Activated CD8-positive, alpha-beta memory T cell treated with anti-CD3 and anti-CD28 coated beads, Interleukin-2, amount 50 U/mL, for 1 hour (primary cell): ENCODE results near the gene TTC7B.

Source experiments
- DNase-seq: peaks from one replicate; pipeline ENCODE4 v3.0.0-alpha.2; 2020; ENCODE audit errors: extremely low read depth

TTC7B gene

DNA sequence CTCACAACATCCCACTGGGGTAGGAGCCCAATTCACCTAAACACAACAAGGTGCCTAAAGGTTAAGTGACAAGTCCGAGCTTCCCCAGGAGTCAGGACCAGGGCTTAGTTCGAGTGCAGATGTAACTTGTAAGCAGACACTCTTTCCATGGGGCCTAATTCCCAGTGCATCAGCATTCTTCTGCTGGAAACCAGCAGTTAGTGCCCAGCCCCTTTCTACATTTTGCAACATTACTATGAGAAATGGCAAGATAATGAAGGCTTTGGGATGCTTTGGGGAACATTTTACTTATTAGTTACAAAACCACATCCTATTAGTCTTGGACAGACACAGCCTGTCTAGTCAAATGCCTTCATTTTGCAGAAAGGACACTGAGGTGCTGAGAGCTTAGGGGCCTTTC, 239.6 kb downstream of the TTC7B start:
- DNase-seq, result no peak

DNA sequence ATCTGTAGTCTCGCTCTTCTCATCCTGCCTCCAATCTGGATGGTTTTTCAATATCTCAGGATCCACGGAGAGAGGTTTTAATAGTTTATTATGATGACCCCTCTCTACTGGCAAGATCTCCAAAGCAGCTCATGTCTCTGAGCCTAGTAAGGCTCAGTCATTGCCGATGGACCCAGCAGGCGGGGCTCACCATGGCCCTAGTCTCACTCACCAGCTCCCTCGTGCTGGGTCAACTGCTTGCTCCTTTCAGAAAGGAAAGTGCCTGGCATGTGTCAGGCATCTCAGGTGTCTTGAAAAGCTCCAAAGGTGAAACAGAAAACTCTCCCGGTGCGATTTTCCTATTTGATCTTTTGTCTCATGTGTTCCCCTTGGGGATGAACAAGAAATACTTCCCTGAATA, 240.4 kb downstream of the TTC7B start:
- DNase-seq, result no peak

DNA sequence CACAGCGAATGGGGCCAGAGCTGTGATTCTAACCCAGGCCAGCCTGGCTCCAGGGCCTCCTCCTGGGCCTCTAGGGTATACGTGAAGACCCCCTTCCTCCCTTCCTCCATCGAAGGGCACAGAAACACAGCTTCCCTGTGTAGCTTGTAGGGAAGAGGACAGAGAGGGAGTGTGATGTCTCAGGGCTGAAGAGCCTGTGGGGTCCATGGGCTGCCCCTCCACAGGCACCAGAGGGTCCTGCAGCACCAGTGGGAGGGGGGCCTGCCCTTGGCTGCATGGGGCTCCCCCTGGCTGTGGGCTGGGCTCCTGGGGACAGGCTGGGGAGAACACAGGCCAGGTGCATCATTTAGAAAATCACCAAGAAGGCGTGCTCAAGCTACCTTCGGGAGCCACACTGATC, 240.9 kb downstream of the TTC7B start:
- DNase-seq, result no peak

DNA sequence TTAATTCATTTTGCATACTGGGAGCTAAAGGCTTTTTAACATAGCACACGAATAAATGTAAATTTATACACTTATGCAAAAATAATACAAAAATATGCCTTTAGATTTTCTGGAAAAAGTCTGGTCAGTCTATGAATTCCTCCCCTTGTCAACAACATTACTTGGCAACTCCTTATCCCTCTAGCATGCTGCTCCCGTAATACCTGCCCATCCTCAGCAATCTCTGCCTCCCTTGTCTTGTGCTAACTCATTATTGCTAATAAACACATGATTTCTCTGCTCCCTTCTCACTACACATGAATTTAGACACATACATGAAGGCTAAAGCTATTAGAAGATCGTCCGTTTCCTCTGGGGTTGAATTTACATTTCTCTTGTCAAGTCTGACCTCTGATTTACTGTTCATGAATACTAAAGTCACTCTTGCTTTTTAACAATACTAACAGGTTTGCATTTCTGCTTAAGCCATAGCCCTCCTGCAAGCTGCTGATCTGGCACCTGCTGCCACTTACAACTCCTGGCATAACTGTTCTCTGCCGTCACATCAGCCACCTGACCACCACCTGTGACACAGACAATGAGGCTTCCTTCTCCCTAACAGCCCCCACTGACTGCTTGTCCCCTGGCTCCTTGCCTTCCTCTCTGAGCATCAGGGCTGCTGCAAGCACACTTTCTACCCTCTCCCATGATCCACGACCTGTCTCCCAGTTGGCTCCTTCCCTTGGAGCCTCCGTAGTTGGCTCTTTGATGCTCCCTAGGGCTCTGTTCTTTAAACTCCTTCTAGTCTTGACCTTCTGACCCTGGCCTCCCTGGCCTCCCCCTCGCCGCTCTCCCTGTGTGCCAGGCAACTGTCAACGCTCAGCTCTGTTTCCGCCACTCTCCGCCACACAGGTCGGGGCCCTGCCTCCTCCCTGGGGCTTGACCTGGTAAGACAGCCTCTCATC, 241.8 kb downstream of the TTC7B start:
- no peak for DNase-seq

DNA sequence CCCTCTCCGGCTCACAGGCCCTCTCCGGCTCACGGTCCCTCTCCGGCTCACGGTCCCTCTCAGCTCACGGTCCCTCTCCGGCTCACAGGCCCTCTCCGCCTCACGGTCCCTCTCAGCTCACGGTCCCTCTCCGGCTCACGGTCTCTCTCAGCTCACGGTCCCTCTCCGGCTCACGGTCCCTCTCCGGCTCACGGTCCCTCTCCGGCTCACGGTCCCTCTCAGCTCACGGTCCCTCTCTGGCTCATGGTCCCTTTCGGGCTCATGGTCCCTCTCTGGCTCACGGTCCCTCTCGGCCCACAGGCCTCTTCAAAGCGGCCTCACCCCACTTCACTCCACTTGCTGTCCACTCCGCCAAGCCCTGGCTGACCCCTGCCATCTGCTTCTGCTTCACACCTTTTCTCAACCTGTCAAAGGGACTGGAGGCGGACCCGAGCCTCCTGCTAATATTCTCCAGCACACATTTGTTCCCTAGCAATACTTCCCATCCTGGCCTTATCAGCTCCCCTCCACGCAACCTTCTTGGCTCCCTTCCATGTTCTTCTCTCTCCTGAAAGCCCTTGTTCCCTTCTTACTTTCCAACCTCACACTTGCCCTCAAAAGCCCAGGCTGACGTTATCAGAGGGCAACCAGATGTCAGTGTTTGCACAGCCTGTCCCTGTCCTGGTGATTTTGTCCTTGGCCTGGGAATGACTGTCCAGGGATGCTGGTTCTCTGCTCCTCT, 242.7 kb downstream of the TTC7B start:
- DNase-seq, result no peak

DNA sequence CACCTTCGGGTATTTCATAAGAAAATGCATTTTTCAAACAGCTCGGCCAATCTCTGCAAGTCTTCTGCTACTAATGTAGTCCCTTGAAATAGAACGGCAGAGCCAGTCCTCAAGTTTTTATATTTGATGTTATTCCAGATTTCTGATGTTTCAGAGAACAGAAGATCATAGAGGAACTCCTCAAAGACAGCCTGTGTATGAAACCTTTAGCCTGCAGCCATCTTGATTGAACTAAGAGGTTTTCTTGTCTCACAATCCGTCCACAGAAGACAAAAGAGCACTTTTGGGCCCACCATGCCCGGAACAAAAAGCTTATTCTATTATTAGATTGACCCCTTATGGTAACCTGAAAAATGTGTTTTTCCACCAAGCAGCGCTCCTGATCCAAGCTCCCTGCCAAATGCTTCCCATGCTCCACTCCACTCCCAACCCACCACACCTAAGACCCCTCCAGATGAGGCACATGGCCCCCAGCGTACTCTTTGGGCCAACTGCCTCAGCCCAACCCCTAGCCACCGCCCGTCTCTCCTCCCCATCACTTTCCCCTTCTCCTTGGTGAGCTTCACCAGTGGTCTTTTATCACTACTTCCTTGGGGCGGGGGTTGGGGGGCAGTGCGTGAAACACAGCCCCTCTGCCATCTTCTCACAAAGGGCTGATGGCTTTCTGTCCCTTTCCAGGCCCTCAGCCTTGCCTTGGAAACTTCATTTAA, 243.6 kb downstream of the TTC7B start:
- DNase-seq, result no peak

DNA sequence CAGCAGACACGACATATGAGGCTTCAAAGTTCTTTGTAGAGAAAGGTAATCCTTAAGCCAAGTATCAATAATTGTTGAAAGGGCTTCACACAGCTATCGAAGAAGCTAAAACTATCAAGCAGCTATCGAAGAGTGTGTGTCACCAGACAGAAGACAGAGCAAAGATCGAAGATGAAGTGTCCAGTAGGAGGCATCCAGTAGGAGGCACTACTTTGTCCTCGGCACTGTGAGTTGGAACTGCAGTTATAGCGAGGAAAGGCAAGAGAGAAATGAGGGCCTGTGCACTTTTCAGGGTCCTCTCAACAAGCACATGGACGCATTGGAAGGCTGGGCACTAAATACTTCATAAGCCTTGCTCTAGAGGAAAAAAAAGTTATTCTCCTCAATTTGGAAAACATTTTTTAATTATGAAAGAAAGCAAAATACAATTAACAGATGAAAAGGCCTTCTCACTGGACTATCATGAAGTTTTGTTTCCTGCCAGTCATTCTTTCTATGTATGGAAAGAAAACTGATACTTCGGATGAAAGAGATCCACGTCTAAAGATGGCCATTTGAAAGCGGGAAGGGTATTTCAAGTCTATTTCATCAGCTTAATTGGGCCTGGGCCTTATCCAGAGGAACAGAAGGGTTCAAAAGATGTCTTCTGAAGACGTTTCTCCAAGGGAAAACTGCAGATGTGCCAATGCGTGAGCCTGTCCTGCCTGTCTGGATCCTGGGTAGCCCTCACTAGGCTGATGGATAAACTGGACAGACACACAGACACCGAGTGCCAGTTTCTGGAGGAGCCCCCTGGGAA, 244.9 kb downstream of the TTC7B start:
- no peak for DNase-seq

DNA sequence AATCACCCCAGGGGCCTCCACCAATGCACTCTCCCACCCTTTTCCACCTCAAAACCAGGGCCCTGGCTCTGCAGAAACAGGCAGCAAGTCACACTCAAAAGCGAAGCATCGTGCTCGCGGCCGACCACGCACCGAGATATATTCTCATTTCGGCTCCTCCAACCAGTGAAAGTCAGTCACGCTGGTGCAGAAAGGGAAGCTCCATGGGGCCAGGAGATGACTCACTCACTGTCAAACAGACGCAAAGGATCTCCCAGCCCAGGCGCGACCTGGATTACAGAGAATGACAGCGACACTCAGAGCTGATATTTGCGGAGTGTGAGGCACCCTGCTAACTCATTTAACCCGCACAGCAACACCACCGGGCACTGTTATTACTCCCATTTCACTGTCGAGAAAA, 245.8 kb downstream of the TTC7B start:
- no peak for DNase-seq

DNA sequence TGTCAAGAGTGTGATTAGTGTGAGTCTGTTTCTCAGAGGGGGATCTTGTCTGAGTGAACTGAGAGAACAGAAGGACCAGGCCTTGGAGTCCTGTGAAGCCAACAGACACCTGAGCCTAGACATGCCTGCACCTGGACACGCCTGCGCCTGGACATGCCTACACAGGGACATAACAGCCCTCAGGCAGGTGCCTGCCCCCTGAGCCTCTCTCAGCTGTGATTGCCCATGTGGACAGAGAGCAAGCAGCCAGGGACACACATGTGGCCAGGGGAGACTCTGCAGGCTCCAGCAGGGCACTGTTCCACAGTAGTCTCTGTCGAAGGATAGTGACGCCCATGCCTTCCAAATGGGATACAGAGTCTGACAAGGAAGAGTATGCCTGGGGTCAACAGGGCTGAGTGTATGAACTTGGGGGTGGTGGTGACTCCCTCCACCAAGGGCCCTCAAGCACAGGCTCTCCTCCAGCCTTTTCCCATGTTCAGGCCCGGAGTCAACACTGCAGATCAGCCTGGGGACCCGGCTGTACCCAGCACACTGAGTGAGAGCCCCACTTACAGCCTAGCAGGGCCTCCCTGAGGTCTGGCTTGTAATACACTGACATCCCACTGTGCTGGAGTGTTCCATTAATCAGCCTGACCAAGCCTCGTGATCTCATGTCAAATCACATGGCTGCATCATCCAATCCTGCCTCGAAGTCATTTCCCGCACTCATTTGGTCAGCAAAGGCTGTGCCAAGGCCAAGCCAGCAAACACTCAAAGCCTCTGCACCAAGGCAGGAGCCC, 246.4 kb downstream of the TTC7B start:
- DNase-seq, result no peak

DNA sequence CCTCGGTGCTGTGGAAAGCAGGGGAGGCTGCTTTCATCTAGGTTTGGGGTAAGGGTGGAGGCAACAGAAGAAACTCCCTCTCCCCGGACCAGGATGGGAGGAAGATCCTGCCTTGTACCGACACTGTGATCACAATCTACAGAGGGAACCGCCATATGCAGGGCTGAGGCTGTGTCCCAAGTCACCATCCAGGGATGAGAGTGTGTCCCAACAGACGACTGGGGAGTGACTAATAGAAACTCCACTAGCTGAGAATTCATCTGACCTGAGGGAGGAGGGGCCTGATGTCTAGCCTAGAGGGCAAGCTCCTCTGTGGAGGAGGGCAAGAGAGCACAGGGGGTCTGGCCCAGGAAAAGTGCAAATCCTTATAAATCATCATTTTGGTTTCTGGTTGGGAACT, 247.0 kb downstream of the TTC7B start:
- no peak for DNase-seq

DNA sequence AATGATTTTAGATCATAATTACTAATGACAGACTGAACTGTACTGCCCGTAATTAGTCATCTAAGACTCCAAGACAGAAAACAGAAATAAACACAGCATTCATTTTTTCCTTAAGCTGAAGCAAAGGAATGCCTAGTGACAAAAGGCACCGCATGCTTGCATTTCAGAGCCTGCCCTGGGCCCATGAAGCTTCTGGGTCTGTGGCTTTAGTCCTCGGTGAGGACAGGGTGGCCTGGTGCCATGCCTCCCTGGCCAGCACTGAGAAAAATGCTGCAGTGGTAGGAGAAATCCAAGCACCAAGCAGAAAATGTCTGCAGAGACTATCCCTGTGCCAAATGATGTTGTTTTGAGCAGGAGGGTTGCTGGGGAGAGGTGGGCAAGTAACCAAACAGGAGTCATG, 247.8 kb downstream of the TTC7B start:
- no peak for DNase-seq

DNA sequence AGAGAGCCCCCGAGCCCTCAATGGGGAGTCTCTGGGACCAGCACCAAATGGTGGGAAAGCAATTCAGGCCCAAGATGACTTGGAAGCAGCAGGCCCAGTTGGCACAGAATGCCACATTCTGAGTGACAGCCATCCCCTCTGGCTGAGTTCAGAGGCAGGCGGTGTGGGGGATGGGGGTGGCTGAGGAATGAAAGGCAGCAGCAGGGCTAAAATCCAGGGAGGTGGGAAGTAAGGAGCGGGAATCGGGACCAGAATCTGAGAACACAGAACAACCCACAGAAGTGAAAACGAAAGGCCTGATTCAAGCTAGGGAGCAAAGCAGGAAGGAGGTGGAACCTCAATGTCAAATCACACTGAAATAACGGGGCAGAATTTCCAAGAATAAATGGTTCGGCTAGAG, 248.2 kb downstream of the TTC7B start:
- no peak for DNase-seq

DNA sequence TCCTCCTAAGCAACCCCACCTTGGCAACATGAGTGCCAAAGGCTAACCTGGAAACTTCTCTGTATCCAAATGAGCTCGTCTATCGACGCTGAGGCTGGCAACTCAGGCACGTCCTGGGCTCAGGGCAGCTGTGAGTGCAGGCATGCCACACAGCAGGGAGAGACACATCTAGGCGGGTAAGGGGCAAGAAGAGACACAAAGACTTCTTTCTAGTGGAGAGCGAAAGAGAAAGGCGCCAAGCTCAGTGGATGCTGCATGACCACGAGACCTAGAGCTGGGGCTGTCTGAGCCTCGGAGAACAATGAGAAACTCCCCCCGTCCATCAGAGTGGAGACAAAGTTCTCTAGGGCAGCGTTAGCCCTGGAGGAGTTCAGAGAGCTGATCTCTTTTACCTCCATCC, 249.0 kb downstream of the TTC7B start:
- no peak for DNase-seq

DNA sequence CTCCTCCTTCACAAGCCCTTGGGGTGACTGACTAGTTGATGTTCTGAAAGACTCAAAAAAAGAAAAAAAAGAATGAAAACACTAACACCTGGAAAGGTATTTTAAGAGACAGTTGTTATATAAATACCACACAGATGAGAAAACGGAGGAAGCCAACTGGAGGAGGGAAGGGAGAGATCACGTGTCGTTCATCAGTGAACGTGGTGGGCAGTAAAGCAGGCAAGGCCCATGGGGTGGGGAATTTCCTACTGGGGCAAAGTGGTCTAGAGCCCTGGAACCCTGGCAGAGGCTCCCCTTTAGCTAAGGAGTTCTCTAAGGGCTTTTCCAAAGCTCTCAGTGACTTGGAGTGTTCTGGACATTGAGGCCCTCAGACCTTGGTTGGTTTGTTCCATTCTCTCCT, 249.7 kb downstream of the TTC7B start:
- DNase-seq, result no peak

DNA sequence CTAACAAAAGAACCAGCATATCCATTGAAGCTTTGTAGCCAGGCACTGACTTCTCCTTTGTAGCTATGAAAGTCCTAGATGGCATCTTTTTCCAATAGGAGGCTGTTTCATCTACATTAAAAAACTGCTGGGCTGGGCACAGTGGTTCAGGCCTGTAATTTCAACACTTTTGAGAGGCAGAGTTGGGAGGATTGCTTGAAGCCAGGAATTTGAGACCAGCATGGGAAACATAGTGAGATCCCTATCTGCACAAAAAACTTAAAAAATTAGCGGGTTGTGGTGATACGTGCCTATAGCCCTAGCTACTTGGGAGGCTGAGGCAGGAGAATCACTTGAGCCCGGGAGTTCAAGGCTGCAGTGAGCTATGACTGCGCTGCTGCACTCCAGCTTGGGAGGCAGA, 251.7 kb downstream of the TTC7B start:
- no peak for DNase-seq

DNA sequence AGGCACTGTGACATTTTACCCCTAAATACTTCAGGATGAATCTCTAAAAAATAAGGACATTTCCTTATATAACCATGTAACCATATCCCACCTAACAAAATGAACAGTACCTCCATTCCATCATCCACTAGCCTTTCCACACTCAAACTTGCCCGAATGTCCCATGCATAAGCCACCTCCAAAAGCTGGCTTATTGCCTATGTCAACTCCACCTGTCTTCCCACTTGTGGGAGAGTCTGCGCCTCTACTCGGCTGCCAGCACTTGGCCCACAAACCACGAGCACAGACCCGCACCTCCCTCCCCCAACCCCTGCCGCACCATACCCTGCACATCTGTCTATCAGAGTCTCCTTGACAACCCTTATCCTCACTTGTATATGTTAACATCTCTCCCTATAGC, 253.6 kb downstream of the TTC7B start:
- DNase-seq, result no peak

DNA sequence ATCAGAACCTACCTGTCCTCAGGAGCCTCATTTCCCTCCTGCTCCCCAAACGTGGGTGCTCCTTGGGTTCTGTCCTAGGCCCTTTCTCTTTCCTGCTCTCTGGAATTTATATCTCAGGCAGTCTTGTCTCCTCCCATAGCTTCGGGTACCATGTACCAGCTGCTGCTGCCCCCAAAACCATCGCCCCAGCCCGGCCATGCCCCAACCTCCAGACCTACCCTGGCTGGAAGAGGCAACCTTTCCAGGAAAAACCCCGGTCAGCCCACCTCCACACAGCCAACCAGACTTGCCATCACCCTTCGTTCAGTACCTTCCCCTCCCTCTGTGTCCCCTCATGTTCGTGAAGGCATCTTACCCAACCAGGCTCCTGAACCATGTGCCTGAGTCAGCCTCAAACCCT, 254.3 kb downstream of the TTC7B start:
- no peak for DNase-seq

DNA sequence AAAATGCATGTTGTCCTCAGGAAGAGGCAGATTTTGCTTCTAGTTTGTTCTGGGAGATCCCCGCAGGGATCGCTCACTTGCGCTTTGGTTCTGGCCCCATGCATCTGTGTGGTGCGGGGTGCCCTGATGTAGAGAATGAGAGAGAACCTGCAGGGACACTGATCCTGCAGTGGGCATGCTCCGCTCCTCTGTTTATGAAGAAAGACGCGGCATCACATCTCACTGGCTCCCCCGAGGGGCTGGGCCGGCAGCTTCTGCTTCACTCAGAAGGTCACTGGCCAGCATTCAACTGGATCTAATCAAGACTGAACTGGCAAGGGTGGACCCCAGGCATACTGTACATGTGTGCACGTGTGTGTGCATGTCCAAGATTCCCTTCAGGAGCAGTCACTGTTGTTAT, 255.2 kb downstream of the TTC7B start:
- DNase-seq, result no peak

DNA sequence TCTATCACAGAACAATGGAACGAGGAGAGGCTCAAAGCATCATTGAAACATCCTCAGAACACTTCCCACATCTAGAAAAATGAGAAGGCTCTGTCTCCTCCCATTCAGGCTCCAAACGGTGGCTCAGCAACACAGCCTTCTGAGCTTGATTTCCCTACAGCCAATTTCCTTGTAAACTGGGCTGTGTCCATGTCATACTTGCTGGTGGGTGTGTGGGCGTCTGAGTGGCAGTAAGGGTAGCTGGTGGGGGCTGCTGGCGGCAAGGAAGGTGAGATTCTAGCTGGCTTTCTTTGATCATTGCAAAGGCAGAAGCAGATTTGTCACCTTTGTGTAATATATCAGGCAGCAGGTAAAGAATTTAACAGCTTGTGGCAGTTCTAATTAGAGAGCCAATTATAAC, 255.7 kb downstream of the TTC7B start:
- no peak for DNase-seq

DNA sequence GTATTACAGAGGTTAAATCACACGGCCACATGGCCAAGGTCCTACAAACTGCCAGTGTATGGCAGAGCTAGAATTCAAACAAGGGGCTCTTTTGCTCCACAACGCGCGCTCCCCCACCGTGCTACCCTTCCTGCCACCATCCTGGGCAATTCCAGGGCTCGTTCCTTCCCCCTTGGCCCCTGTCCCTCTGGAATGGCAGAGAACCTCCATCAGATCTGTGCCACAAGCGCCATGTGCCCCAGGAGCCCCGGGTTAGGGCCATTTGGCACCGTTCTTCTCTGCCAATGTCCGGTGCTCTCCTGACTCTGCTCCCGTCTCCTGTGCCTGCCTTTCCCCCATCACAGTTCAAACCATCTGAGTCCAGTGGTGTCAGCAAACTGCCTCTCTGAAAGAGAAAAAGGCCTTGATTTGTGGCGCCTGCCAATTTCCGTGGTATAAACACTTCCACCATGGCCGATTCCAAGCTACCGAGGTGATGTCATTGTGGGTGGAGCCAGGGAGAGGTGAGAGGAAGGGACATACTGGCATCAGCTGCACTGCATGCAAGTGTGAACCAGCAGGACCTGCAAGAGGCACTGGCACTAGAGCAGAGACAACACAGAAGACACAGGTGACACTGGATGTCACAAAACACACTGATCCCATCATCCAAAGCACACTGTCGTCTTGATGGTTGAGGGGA, 256.3 kb downstream of the TTC7B start:
- no peak for DNase-seq
